T-helper 22 cell (primary cell): ENCODE measurements around the gene CSF3.

Source experiments
- DNase-seq: peaks from one replicate; pipeline ENCODE4 v3.0.0-alpha.2; 2020; ENCODE audit warnings: low read depth

The CSF3 gene

DNA sequence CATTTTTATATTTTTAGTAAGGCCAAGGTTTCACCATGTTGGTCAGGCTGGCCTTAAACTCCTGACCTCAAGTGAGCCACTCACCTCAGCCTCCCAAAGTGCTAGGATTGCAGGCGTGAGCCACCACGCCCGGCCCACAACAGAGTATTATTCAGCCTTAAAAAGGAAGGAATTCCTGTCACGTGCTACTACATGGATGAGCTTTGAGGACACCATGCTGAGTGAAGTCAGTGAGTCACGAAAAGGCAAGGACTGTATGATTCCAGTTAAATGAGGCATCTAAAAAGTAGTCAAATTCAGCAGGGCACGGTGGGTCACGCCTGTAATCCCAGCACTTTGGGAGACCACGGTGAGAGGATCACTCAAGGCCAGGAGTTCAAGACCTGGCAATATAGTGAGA is 9.7 kb downstream of the CSF3 start:
- DNase-seq = no peak

GRCh38 chr17:40025559-40025958 is 10.3 kb downstream of the CSF3 start:
- no peak for DNase-seq

DNA sequence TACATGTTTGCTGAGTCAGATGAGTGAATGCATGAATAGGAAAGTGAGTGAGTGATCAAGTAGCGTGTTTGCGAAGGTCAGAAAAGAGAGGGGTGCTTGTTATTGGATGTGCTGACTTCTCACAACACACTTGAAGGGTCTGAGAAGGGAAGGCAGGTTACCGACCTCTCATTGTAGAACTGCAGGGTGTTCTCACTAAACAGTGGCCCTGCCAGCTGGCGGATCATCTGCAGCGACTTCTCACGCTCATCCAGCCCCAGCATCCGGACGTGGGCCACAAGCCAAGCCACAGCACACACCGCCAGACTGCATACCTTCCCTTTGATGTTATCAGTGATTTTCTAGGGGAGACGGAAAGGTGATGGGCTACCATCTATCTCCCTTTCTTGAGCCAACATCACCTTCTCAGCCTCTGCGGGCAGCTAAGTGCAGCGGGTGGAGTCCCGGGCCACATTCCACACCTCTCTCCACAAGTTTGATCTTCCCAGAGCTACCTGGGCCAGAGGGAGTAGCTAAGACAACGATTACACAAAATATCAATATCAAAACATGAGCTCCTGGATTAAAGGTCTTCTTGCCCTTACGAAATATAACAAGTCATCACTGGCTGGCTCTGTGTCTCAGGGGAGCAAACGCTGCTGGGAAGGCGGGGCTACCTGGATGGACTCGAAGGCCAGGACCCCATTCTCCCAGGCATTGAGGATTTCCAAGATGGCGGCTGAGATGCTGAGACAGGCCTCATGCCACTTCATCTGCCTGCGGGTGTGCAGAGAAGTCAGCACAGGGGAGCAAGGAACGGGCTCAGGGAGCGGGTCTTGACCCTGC is 11.0 kb downstream of the CSF3 start:
- DNase-seq = peak; percentile 28

DNA sequence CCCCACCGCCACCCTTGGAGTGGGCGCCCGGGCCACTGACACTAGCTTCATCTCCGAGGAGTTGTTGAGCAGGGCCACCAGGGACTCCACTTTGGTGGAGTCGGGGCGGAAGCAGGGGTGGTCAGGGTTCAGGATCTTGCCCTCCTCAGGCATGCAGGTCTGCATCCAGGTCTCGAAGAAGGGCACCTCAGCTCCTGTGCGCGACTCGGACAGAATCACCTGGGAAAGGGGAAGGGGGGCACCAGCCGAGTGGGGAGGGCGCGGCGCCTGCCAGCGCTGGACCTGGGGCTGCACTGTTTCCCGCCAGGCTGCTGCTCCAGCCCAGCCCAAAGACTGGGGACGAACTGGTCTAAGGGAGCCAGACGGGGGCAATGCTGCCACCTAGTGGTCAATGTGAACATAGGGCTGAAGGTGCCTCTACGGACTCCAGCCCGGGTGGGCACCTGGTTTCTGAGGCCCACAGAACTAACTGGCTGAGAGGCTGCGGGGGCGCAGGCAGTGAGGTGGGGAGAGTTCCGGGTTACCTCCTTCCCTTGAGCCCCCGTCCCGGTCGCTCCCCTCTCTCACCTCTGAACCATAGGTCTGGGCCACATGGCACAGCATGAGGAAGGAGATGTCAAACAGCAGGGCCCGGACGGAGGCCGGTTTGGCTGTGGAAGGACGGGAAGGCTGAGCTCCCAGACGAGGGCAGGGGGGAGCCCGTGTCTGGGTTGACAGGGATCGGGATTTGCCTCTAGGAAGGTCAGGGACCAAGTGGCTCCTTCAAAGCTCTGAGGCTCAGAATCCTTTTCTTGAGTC is 11.8 kb downstream of the CSF3 start:
- DNase-seq = peak; percentile 50

GRCh38 chr17:40027614-40028012 is 12.4 kb downstream of the CSF3 start:
- no peak for DNase-seq

- no peak for DNase-seq
Observed at GRCh38 chr17:40028595-40028994, 13.4 kb downstream of the CSF3 start.

DNA sequence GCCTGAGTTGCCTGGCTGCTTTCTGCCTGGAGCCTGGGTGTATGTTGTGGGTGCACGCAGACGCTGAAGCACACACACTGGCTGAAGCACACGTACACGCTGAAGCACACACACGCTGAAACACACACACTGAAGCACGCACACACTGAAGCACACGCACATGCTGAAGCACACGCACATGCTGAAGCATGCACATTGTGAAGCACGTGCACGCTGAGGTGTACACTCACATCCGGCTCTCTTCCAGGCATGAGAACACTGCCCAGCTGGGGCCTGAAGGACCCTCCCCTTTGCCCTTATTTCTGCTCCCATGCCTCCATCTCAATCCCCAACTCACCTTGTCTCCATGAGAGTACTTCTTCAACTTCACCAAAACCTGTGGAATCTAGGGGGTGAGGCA is 16.5 kb downstream of the CSF3 start:
- DNase-seq = no peak

- DNase-seq = no peak
Observed at GRCh38 chr17:40032322-40033320, 17.4 kb downstream of the CSF3 start.

GRCh38 chr17:40033339-40033738 is 18.1 kb downstream of the CSF3 start:
- DNase-seq = no peak

DNA sequence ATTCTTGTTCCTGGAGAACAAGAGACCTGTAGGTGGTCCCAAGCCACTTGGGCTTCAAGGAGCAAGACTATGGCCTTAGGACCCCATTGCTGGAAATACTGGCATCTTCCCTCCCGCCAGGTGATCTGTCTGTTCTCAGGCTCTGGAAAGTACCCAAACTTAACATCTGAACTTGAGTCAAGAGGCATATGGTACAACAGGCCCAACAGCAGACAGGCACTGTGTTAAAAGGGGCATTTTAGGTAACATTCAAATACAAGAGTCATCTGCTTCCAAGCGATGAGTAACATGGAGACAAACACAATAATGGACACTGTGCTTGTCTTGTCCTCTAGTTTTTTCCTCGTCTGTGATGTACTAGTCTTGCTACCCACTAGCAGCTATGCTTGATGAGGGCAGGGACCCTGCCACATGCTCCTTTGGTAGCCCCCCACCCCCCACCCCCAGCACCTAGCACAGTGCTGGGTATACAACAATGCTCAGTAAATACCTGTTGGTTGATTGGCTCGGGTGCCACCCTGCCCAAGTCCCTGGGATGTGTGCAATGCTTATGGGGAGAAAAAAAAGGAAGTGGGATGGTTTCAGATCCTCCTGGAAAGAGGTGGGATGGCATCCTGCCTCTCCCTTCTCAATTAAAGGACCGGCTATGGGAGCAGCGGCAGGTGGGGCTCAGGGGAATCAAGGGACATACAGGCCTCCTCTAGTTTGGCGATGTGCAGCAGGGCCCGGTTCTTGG is 19.4 kb downstream of the CSF3 start:
- DNase-seq = no peak

- DNase-seq = no peak
Observed at GRCh38 chr17:40035162-40035559, 19.9 kb downstream of the CSF3 start.

- no peak for DNase-seq
Observed at GRCh38 chr17:40038882-40039513, 23.8 kb downstream of the CSF3 start.

DNA sequence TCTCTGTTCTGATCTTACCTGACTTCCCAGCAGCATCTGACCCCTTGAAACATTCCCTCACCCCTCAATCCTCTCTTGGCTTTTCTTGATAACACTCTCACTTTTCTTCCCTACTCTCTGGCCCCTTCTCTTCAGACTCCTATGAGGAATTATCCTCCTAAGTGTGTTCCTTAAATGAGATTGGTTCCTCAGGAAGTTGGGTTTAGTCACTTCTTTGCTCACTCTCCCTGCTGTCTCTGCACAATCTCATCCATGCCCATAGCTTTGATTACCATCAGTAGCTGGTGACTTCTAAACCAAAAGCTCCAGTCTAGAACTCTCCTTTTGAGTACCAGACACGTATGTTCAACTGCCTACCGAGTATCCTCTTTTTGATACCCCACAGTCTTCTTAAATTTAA is 26.0 kb downstream of the CSF3 start:
- no peak for DNase-seq

DNA sequence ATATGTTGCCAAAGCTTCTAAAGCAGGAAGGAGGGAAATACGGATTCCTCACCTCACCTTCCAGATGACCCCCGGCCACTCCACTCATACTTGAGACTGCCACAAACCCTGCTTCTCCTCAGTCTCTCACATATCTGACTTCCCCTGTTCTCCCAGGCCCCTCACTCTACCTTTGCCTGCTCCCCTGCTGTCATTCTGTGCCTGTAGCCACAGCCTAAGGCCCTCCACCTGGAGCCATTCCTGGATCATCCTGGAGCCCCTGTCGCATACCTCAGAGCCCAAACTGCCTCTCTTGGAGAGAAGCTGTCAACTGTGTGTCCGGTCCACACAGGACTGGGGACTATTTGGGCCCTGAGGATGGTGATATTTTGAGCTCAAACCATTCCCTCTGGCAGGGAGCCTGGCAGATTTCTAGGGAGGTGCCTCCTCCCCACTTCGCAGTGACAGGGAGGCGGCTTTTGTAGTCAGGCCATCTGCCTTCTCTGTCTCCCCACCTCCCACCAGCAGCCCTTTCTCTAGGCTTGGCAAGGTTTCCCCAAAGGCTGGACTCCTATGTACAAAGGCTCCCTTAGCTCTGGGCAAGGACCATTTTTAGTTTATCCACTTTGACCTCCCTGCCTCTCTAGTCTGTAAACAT is 41.3 kb downstream of the CSF3 start:
- no peak for DNase-seq

GRCh38 chr17:40058186-40058784 is 43.0 kb downstream of the CSF3 start:
- DNase-seq = no peak

DNA sequence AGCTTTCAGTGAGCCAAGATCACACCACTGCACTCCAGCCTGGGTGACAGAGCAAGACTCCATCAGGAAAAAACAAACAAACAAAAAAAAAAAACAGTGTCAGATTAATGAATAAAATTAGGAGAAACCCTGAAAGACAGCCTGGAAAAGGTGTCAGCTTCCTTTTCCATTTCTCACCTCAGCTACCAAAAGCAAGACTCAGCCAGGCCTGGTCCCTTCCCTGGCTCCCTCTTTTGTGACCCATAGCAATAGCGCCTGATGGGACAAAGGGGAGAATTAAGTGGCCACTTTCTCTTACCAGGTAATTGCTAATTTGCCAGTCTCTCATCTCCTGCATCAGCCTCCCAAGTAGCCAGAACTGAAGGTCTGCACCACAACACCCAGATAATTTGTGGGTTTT is 43.6 kb downstream of the CSF3 start:
- DNase-seq = no peak

DNA sequence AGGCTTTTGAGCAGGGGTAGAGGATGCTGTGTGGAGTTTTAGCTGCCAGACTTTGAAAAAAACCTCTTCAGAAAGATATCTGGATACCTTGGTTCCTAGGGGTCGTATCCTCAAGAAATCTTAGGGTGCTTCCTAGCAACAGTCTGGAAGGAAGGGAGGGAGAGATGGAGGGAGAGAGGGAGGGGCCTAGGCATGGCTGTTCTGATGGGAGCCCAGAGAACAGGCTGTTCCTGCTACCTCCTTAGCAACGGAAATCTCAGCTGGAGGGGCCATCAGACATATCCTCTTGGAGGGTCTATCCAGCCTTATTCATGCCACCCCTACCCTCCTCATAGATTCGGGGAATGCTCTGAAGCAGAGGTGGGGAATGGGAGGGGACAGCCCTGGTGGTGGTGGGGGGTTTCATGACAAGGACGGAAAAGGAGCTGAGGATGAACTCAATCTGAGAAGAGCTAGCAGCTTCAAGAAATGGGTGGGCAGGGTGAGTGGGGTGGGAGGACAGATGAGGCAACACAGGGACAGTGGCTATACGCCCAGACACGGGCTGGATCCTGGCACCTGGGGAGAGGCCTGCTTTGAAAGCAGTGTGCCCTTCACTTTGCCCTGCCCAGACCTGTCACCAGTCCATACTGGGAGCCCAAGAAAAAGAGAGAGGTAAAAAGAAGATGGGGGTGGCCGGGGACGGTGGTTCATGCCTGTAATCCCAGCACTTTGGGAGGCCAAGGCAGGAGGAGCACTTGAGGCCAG is 44.7 kb downstream of the CSF3 start:
- DNase-seq = no peak

GRCh38 chr17:40060887-40061608 is 45.8 kb downstream of the CSF3 start:
- DNase-seq = no peak

DNA sequence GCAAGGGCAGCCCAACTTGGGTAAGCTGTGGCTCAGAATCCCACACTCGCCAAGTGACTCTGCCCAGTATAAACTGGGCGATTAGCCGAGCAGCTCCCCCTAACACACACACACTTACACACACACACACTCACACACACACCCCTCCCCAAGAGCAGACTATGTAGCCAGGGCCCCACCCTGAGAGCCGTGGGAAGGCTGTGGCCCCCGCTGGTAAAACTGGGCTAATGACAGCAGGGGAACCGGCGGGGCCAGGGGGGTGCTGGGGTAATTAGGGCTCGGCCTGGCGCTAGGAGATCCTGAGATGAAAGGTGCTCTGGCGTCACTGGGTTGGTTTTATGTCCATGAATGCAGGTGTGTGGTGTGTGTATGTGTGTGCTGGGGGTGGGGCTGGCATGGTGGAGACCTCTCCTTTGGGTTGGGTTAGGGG is 46.4 kb downstream of the CSF3 start:
- no peak for DNase-seq
